GM18517 (cell line): ENCODE results near the gene GPR15LG.
"Not testable (repeated sequence)": the region's sequence is repeated elsewhere in the genome, so short reads cannot be mapped to it uniquely, and the experiment has no call there.

ENCODE experiments used
- ATAC-seq: cut with Tn5 transposase; IDR thresholded peaks from one replicate; pipeline ENCODE4 v1.9.1; 2021; ENCODE audit warnings: mild to moderate bottlenecking, moderate library complexity; ENCODE audit not compliant: unreplicated experiment

GPR15LG gene

GRCh38 chr10:84164442-84164841 is 9.2 kb upstream of the GPR15LG start:
- ATAC-seq, result no peak

DNA sequence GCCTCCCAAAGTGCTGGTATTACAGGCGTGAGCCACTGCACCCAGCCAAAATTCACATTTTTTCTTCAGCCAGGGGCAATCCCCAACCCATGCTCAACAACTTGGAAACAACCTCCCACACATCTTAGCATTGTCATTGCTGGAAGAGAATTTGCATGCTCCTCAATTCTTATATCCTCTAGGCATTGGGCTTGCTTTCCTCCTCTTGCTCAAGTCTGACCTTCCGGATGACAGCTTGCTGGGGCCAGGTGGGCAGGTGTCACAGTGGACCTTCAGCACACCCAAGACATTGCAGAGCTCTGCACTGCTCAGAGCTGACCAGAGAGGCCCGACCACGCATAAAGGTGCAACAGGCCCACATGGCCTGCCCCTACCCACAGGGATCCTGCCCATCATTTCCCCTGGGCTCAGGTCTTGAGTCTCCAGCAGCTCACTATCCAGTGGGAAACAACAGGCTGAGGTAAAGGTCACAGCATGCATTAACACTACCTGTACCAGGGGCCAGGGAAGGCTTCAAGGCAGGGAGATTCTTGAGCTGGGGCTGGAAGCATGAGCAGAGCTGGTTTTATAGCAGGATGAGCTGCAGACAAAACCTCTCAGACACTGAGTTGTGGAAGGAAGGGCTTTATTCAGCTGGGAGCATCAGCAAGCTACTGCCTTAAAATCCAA is 6.8 kb upstream of the GPR15LG start:
- ATAC-seq, result peak; percentile 40

GRCh38 chr10:84167289-84167653 is 6.3 kb upstream of the GPR15LG start:
- ATAC-seq, result peak; percentile 7

DNA sequence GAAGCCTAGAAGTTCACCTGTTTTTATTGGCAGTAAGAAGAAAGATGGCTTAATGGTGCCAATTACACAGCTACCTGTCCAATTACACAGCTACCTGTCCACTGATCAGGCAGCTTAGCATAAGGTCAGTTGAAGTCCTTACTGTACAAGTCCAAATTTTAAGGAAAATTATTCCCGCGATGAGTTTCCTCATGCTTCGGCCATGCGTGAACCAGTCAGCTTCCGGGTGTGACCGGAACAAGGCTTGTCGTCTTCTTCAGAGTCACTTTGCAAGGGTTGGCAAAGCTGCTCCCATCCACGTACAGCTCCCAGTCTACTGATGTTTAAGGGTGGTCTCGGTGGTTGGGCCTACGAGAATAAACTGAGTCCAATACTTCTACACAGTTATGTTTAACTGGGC is 5.2 kb upstream of the GPR15LG start:
- ATAC-seq, result not testable (repeated sequence)

DNA sequence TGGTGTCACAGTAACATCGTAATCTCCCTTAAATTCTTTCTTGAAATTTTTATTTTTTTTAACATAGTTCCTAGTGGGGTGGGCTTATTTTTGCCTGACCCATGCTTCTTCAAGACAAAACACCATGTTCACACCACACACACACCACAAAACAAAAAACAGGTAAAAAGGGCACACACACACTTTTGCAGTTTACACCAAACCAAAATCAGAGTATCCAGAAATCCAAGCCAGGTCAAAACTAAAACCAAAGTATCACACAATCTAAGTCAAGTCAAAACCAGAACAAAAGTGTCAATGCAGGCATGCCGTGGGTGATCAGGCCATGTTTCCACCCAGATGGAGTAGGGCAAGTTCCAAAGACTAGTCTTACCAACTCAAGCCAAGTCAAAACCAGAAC is 2.4 kb upstream of the GPR15LG start:
- not testable (repeated sequence) for ATAC-seq

GRCh38 chr10:84171700-84172466 is 1.7 kb upstream of the GPR15LG start:
- ATAC-seq, result peak; percentile 40

- ATAC-seq, result peak; percentile 61
Observed at GRCh38 chr10:84172467-84173356, 889 bp upstream of the GPR15LG start.

GRCh38 chr10:84175436-84175835 is 1.8 kb downstream of the GPR15LG start:
- no peak for ATAC-seq

GRCh38 chr10:84176351-84176750 is 2.8 kb downstream of the GPR15LG start:
- no peak for ATAC-seq

DNA sequence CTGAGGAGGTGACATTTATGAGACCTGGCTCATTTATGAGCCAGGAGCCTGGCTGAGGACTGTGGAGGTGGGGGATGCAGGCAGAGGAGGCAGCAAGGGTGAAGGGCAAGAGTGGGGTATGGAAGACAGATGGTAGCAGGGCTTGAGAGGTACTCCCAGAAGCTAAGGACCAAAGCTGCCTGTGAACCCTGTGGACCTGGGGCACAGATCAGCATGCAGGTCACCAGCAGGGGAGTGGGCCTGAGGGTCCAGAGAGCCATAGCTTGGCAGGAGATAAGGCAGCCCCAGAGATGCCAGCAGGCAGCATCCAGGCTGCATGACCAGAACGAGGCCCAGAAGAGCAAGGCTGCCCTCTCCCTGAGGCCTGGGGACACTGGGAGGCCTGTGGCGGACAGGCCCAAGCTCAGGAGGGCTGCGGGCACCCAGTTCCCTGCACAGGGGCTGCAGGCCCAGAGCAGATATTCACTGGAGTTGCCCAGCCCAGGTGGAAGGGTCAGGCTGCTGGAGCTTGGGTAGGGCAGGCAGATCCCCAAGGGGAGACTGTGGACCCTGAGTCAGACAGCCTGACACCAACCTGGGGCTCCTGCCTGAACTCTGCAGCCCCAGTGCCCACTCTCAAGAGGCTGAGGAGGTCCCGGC is 3.4 kb downstream of the GPR15LG start:
- ATAC-seq, result no peak

- peak; percentile 37 for ATAC-seq
Observed at GRCh38 chr10:84177541-84178141, 4.0 kb downstream of the GPR15LG start.

- ATAC-seq, result no peak
Observed at GRCh38 chr10:84178160-84178609, 4.6 kb downstream of the GPR15LG start.

DNA sequence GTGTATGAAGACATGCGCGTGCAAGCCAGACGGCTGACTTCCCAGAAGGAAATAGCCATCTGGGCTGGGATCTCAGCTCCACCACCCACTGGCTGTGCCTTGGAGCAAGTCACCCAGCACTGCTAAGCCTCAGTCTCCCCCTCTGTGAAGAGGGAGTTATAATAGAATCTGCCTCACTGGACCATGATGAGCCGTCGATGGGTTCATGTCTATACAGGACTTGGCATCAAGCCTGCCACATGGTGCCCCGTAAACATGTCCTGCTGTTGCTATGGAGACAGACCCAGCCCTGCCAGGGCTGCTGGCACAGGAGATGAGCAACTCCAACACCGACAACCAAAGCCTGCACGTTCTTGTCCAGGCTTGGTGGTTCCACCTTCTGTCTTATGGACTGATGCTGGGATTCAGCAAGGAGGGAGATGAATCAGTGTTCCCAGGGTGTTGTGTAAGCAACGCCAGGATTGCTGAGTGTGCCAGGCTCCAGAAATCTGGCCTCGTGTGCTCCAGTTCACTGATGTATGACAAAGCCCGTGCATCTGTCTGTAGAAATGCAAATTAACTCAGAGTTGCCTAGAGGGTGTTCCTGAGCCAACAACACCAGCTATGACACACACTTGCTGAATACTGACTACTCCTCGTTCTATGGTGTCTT is 5.6 kb downstream of the GPR15LG start:
- peak; percentile 91 for ATAC-seq

GRCh38 chr10:84180386-84180785 is 6.8 kb downstream of the GPR15LG start:
- ATAC-seq, result not testable (repeated sequence)

GRCh38 chr10:84181631-84182030 is 8.0 kb downstream of the GPR15LG start:
- no peak for ATAC-seq

DNA sequence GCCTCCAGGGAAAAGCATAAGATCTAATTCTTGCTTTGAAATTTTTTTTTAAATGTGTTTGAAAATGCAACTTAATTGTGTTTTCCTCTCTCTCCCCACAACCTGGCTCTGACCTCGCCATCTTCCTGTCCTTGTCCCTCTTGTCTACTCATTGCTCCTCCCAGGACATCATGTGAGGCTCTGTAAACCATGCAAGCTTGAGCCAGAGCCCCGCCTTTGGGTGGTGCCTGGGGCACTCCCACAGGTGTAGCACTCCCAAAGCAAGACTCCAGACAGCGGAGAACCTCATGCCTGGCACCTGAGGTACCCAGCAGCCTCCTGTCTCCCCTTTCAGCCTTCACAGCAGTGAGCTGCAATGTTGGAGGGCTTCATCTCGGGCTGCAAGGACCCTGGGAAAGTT is 10.9 kb downstream of the GPR15LG start:
- ATAC-seq, result no peak

DNA sequence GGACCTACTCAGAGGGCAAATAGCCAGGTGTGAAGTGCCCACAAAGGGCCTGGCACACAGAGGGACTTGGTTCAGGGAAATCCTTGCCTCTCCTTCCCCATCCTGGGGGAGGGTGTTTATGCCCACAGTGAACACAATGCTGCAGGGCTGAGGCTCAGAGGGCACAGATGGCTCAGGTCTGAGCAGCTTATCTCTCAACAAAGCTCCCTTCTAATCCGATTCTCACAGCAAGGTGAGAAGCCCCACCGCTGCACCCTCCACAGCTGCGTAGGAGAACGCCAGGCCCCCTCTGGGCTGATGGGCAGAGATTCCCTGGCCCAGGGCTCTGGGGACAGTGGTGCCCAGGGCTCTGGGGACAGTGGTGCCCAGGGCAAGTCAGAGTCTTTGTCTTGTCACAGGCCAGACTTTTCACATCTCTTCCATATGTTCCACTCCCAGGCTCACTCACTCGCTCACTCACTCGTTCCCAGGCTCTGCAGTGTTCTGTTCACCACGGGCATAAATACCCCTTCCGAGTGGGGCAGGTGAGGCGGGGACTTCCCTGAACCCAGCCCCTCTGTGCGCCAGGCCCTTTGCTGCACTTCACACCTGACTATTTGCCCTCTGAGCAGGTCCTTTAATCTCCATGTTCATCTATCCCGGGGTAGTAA is 12.1 kb downstream of the GPR15LG start:
- ATAC-seq, result no peak

DNA sequence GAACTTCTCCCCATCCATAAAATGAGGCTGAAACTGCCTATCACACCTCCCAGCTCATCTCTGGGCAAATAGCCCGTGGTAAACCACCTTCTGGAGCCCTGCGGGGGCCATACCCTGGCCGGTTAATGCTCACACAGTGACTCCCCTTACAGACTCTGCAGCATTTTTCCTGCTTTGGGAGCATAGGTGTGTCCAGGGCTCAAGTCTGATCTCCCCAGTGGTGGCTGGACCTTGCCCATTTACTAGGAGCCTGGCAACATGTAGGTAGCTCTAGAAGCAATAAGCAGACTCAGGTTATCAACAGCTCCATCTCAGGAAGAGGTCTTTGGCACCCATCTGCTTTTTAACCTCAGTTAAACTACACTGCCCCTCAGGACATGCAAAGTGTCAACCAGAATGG is 15.2 kb downstream of the GPR15LG start:
- no peak for ATAC-seq

- ATAC-seq, result no peak
Observed at GRCh38 chr10:84190621-84191020, 17.0 kb downstream of the GPR15LG start.

DNA sequence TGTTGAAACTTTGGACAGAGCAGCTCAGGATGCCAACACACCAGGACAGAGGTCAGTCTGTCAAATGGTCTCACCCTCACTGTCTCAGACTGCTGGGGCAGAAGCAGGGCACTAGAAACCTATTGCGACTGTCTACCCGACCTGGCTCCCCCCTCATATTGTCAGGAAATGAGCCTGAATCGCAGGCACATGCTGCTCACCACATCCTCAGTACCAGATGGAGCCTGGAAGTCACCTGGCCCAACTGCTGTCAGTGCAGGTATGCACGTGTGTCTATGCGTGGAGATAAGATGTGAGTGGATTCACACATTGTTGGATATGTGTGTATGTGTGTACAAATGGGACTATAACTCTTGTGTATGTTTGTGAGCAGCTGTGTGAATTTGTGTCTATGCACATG is 17.5 kb downstream of the GPR15LG start:
- ATAC-seq, result no peak
